Kidney epithelial cell (primary cell): ENCODE measurements around the gene ZCCHC14. TPM values are rescaled to one million over a fixed set of nuclear protein-coding genes. Genes with fewer than 3 reads are reported as not detected.

Experiments
- DNase-seq: peaks from one replicate; pipeline ENCODE4 v3.0.0-alpha.2; 2010; ENCODE audit warnings: low read depth
- H3K27me3 ChIP-seq: 2 replicates; pipeline ENCODE4 v1.6.0; 2011; ENCODE audit warnings: low read length; ENCODE audit not compliant: control insufficient read depth, insufficient read depth
- H3K36me3 ChIP-seq: 2 replicates; pipeline ENCODE4 v1.5.1; 2011; ENCODE audit warnings: low read length; ENCODE audit not compliant: control insufficient read depth, insufficient read depth
- H3K4me3 ChIP-seq: 2 replicates; pipeline ENCODE4 v1.5.1; 2011; ENCODE audit warnings: low read depth, mild to moderate bottlenecking, control low read depth, low read length
- CTCF ChIP-seq: IDR thresholded peaks from 2 replicates; pipeline ENCODE4 v1.5.1; 2011; ENCODE audit warnings: mild to moderate bottlenecking, moderate library complexity, low read length, control low read depth, inconsistent platforms; ENCODE audit not compliant: insufficient read depth, poor library complexity, severe bottlenecking
- total RNA-seq: library from RNA; depleted of rRNA; stranded (reverse); fragments of >200 nt; gene quantifications from 2 replicates; pipeline ENCODE4 v1.2.3, GENCODE V29; 2015

The ZCCHC14 gene
- total RNA-seq, 1 donor from 2014 or later, result 34.6 TPM

GRCh38 chr16:87539113-87539512 lies 46.3 kb upstream of the ZCCHC14 start:
- no peaks in the 10 kb centered on the region for H3K36me3 ChIP-seq
- no peak for TF ChIP-seq CTCF
- no peak overlapping the region for H3K4me3 ChIP-seq
- no peak for DNase-seq
- peaks cover 31% of the 10 kb centered on the region for H3K27me3 ChIP-seq

GRCh38 chr16:87538594-87538993 lies 45.8 kb upstream of the ZCCHC14 start:
- Histone ChIP-seq H3K4me3 (no peak overlapping the region), H3K27me3 (peaks cover 30% of the 10 kb centered on the region), H3K36me3 (no peaks in the 10 kb centered on the region)
- DNase-seq, result no peak
- no peak for TF ChIP-seq CTCF

- DNase-seq, result no peak
- Histone ChIP-seq H3K36me3 (no peaks in the 10 kb centered on the region), H3K4me3 (no peak overlapping the region), H3K27me3 (peaks cover 30% of the 10 kb centered on the region)
- TF ChIP-seq CTCF, result no peak
Observed at GRCh38 chr16:87538160-87538559, 45.3 kb upstream of the ZCCHC14 start.

- DNase-seq, result no peak
- no peak overlapping the region for H3K4me3 ChIP-seq
- peaks cover 21% of the 10 kb centered on the region for H3K27me3 ChIP-seq
- no peak for TF ChIP-seq CTCF
- H3K36me3 ChIP-seq, result no peaks in the 10 kb centered on the region
Observed at GRCh38 chr16:87536795-87537142, 43.9 kb upstream of the ZCCHC14 start.

GRCh38 chr16:87535855-87536794 lies 43.3 kb upstream of the ZCCHC14 start:
- peaks cover 21% of the 10 kb centered on the region for H3K27me3 ChIP-seq
- no peak for DNase-seq
- H3K4me3 ChIP-seq, result no peak overlapping the region
- H3K36me3 ChIP-seq, result no peaks in the 10 kb centered on the region
- TF ChIP-seq CTCF, result no peak

GRCh38 chr16:87535457-87535854 lies 42.6 kb upstream of the ZCCHC14 start:
- no peak overlapping the region for H3K4me3 ChIP-seq
- H3K27me3 ChIP-seq, result peaks cover 15% of the 10 kb centered on the region
- TF ChIP-seq CTCF, result no peak

More at GRCh38 chr16:87535457-87535854, 42.6 kb upstream of the ZCCHC14 start:
- no peaks in the 10 kb centered on the region for H3K36me3 ChIP-seq
- DNase-seq, result no peak
